Measurements from ENCODE around the gene RERE.

RERE gene

DNA sequence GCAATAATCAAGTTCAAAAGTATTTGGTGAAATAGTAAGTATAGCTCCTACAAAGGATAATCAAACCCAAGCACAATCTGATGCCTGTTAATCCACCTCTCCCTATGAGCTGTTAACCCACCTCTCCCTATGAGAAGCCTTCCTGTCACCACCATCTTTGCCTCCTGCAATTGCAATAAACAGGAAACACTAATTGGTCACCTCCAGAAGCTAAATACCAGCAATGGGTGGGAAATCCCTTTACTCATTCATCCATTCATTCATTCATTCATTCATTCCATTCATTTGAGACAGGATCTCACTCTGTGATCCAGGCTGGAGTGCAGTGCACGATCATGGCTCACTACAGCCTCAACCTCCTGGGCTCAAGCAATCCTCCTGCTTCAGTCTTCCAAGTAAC, 132.8 kb downstream of the RERE start:
- no peak for DNase-seq

DNA sequence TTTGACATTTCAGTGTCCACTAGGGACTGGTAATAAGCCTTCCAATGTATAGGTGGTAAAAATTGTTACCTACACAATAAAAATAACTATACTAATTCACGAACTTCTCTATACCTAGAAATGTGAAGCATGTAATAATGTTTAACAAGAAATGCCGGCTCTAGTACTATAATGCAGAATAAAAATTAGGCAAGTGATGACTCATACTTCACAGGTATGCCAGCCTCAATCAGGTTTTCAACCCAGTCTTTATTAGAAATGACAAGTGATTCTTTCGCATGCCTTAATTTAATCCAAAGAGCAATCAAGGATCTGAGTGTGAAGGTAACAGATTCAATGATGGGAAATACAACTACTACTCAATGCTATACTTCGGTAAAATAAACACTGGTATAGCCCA, 134.9 kb downstream of the RERE start:
- DNase-seq, result no peak

DNA sequence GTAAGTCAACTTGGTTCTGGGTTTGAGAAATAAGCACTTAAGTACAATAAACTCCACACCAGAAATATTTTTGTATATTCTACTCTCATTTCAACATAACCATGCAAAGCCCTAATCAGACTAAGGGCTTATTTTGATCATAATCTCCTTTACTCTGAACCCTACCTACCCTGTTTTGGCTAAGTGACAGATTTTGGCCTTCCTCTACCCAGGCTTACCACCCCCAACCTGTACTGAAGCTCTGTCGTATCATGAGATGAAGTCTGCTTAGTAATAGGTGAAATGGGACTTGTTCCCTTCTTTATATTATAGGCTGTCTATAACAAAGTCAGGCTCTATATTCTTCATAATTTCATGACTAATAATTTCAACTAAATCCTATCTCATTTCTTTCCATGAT, 135.5 kb downstream of the RERE start:
- DNase-seq, result no peak

DNA sequence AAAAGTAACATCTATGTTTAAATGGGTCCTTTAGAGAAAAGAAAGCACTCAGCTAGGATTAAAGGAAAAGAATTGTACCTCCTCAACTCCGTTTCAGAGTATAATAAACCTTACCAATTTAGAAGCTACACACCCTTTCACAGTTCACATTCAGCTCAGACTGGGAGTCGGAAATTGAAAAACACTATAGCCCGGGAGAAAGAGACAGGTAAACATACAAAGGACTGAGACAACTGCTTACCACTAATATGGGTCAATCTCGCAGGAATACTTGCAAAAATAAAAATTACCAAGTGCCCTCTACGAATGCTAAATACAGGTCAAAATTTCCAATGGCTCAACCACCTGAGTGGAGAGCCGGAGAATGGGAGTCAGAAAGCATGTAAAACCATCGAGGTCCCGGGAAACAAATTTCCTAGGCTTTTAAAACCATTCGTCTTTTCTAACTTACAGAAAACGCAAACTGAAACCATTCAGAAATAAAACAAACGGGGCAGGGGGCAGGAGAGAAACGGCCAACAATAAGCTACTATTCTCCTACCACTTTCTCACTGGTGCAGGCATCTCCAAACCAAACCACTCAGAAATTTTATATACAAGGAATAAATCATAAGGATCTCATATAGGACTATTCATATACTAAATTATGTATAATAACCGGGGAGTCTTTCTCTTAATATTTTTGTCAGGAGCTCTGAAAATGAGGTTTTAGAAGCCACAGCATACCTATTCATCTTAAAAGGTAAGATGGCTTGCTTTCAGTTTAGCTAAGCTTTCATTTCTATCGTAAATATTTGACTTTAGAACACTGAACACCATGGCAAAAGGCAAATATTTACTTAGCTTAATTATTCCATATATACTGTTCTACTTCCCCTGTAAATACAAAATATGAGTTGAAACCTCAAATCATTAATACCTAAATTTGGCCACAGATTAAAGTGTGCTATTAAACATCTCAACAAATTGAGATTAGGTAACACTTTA, 136.5 kb downstream of the RERE start:
- DNase-seq, result no peak

DNA sequence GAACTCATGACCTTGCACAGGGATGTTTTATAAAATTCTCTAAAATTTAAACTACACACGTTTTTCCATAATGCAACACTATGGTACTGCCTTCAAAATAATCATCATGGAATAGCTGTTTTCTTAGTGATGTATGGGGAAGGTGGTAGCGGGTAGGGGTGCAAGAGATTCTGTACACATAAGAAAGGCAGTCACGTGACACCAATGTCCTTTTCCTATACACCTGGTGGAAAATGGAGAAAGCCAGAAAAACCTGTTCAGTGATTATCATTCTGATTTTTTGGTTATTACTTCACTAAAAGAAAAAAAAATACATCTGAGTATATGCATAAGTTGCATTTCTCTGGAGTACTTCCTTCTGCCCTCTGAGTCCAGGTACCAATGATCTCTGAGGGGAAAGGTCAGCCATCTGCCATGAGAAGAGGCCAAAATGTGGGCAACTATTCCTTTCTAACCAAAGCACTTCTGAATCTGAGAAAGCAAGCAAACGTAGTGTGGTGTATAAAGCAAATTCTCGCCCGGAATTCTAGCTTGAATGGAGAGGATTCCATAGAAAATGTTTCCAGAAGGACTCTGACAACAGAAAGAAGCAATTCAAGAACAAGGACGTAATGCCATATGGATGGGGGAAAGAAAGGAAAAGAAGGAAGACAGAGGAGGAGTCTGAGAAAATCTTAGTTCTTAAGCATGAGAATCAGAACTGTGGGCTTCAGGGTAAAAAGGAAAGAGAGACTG, 137.3 kb downstream of the RERE start:
- no peak for DNase-seq

DNA sequence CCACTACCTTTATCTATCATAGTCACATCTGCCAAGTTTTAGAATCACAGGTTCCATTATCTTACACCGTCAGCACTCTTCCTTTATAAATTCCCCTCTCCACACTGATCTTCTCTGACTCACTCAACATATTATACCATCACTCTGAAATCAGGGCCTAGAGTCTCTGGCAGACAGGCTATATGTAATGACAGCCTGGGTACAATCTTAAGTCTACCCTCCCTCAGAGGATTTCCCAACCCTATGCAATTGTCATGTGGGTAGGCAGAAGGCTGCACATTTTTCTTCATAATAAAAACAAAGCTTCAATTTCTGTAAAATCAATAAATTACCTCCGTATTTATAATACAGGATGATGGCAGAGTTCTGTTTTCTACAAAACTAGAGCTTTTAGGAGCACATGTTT, 138.0 kb downstream of the RERE start:
- DNase-seq, result no peak

DNA sequence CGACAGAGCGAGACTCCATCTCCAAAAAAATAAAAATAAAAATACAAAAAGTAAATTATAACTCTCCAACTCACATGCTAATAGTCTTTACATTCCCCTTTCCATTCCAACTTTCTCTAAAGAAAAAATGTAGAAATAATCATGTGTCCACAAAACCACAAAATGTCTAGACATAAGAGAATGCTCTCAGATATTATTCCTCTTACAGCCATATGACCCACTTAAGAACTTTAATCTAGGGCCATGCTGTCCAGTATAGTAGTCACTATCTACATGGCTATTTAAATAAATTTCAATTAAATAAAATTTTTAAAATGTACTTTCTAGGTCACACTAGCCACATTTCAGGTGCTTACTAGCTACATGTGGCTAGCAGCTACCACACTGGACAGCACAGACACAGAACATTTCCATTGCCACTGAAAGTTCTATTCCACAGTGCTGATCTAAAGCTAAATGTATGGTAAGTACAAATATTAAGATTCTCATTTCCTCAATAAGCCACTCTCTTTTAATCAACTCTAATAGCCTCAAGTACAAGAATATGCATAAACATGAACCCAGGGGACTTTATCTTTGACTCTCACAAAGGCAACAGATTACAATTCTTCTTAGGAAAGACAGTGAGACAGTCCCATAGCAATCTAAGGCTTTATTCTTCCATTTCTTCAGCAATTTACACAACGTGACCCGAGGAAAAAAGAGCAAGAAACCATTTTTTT, 138.6 kb downstream of the RERE start:
- DNase-seq, result no peak

DNA sequence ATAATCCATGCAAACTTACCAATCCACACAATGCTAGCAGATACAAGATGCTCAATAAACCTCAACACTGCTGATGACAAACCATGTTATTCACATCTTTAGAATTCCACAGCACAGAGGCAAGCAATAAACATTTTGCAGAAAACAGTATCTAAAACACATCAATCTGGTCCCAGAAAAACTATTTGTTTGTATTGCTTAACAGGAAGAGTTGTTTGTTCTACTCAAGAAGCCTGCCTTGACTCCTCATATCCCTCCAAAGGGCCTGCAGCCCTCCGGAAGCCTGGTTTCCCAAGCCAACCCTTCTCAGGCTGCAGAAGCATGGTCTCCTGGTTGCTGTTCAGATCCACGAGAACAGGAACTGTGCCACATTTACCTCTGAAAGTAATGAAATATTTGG, 139.7 kb downstream of the RERE start:
- DNase-seq, result no peak

DNA sequence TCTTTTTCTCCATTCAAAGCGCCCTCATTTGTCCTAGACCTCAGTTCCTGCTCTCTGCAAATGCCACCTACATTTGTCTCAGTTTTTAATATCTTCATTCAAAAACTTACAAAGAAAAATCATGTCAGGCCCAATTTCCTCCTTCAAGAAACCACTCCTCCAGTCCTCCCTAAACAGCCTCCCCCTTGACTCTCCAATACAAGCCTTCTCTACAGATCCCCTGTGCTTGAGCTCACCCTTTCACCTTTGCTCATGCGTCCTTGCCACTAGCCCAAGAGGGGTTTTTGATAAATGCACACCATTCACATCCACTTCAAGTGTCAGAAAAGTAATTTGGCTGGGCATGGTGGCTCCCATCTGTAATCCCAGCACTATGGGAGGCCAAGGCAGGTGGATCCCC, 140.6 kb downstream of the RERE start:
- no peak for DNase-seq

DNA sequence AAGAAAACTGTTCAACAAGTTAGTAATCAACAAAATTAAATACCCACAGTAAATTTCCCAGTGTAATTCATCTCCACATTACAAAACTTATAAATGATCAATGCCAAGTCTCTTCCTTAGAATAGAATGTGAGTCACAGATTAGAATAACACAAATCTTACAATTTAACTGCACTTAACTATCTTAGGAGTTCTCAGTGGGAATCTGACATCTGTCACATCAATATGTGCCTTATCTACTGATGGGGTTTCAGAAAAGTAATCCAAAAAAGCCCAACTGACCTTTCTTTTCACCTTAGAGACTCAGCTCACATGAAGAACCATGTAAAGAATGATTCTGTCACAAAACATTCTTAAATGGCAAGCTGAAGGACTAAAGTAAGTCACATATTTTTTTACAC, 141.4 kb downstream of the RERE start:
- DNase-seq, result no peak

DNA sequence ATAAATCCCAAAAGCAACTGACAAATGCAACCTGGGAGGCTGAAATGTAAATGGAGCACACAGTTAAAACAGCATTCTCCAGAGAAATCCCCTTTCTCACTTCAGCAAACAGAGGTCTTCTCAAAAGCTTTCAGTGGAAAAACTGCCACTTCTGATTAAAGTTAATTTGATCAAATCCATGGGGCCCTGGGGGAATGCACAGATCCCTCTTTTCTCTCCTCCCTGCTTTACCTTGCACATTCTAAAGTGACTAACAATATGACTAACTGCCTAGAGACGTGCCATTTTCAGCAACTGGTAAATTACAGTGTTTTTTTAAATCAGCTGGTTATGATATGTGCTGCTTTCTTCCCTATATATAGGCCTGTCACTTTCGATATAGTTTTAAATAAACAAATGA, 142.5 kb downstream of the RERE start:
- DNase-seq, result no peak

DNA sequence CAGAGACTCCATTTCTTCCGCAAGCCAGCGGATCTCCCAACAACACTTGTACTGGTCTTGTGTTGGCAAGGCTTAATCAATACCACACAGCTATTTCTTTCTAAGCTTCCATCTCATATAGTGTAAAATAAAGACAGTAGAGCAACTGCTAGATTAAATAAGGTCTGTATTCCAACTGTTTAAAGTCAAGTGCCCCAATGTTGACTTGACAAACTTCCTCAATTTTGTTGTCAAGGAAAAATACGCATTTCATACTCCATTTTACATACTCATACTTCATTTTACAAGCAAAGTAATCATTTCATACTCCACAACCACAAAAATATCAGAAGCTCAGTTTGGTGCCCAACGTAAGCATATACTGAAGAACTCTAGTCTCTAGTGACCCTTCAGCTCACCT, 143.0 kb downstream of the RERE start:
- no peak for DNase-seq

DNA sequence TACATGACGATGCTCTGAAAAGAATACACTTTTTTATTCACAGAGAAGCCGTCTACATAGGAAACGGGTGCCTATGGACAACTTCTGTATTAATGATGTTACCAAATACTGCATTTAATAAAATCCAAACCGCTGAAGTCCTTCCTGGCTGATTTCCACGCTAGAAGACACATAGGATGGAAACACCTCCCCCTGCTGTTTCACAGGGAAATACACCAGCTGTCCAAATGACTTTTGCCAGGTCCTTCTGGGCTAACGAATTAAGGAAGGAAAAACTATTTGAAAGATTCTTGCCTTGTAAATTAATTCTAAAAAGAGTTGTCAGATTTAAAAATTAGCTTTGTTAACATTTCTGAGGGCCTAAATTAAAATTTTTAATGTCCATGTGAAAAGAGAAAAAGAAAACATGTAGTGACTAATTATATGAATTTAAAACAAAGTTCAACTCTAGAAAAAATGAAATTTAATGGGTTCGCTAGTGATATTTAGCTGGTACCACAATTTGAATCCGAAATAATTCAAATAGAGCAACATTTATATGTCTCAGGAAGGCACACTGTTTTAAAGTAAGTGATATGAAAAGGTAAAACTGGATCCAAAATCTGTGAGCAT, 146.0 kb downstream of the RERE start:
- no peak for DNase-seq

DNA sequence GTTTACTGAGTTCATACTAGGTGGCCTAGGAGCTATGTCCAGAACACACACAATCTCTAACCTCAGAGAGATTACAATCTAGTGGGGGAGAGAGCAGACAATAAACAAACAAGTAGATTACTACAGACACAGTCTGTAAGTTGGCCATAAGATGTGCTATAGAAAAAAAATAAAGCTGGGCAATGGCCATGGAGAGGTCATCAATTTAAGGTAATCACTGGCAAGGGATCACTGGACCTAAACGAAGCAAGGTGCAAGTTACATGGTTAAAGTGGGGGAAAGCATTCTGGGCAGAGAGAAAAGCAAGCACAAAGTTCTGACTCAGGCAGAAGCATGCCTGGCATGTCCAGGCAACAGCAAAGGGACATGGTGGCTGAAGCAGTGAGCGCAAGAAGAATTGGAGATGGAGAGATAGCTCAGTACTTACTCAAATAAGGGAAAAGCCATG, 147.0 kb downstream of the RERE start:
- no peak for DNase-seq

DNA sequence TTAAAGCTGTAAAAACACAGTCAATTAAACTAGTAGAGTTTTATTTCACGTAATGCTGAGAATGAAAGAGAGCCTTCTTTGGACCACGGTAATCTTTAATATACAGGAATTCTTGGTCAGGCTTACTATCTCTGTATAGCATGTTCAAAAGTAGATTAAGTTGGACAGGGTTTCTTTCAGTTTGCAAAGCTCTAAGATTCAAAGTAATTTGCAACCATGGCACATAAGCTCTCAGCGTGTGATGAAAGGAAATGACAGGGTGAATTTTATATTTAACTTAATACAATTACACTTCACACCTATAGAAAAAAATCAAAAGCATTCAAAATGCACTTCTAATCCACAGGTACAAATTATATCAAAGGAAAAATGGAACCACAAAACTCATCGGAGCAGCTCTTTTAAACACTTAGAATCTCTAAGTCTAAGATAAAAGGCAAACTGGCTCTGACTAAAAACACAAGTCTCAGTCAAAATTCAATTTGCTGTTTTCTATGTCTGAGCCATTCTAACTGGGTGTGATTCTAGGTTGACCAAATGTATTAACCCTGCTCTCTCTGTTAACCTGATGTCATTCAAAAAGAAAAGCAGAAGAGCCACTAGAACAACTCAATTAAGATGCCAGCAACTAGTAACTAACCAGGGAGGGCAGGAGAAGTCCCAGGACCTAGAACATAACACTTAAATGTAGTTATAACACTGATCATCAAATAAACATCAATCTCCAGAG, 147.7 kb downstream of the RERE start:
- no peak for DNase-seq

DNA sequence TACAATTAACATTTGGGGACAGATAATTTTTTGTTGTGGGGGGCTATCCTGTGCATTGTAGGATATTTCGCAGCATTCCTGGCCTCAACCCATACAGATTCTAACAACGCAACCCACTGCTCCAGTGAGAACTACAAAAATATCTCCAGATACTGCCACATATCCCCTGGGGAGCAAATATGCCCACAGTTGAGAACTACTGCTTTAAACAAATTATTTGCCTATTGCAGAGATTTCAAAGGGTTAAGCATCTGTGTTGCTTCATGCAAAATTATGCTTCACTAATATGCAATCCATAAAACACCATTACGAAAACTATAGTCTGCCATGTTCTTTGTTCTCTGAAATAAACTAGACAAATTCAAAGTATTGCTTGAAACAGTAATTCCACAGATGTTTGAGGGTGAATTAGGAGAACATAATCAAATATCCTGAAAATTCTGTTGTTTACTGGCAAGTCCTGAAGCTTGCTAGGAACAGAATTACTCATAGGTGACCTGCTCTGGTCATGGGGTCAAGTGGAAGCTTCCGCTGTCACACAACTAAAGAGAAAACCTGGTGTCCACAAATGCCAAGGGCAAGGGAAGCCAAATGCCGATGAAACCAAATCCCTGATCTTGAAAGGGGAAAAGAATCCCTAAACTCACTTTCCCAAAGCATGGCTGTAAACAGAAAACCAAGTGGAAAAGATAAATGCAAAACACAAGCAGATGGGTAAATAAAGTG, 149.4 kb downstream of the RERE start:
- no peak for DNase-seq

DNA sequence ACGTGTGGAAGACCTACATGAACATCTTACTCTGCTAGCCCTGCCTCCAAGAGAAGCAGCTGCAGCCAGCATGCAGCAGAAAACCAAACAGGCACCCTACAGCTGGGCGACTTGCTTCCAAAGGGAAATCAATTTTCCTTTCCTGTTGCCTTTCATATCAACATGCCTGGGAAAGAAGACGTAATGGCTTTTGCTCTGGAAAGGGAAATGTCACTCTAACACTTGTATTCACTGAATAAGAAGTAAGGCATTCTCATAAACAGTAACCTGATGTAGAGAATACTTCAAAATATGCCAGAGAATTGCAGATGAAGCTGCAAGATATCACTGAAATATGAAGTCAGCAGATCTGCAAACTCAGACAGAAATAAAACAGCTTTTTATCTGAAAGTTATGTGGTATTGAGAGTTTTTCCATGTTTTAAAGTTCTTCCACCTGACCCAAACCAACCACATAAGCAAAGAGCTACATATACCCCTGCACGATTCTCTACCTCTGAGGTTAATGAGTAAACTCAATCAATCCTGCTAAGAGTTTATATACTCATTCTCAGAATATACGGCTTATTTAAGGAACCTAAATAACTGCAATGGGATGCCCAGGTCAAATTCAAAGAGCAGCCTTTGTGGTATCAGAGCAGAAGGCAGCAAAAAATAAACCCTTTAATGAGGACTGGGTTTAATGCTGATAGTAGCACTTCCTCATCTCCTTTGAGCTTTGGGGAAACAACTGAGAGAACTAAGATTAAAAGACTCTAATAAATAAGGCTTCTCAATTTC, 150.9 kb downstream of the RERE start:
- no peak for DNase-seq

DNA sequence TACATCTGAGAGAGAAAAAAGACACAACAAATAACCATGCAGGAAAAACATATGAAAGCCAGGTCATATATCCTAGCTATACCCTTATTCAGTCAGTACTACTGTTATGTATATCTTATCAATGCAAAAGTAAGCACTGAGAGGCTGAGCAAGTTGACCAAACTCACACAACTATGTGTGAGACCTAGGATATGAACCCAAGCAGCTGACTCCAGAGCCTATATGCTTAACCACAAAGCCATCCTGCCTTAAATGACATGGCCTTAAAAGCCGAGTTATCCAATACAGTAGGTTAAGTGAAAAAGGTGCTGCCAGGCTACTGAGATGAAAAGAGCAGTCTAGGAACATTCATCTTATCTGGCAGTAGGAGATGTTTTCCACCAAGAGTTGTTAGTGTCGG, 151.6 kb downstream of the RERE start:
- DNase-seq, result no peak

DNA sequence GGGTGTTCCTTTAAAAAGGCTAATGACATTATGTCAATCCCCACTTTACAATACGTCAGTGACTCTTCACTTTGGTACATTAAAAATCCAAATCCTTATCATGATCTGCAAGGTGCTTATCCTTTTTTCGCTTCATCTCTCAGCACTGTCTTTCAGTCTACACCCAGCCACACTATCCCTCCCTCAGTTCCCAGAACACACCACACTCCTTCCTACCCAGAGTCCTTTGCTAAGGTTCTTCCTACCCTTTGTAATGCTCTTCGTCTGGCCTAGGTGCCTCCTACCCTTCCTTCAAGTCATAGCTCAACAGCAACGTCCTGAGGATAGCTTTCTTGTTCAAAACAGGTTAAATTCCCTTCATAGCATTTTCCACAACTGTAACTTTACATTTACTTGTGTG, 152.6 kb downstream of the RERE start:
- DNase-seq, result no peak

DNA sequence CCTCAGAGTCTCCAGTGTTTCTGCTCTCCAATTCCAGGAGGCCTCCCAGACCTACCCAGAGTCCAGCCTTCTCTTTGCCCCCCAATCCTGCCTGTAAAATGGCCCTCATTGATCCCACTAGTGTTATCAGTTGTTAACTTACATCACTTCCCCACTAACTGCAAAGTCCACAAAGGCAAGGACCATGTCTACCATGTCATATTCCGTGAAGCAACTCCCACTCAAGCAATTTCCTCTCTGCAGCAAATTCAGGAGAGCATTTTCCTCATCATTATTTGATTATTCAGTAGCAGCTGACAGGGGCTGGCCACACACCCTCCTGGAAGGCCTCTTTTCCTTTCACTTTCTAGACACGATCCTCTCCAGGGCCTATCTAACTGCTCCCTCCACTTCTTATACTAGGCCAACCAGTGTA, 153.5 kb downstream of the RERE start:
- DNase-seq, result no peak
